GM12878 (cell line): ENCODE data around the gene EP400. TPM values are rescaled to one million over a fixed set of nuclear protein-coding genes. Genes with fewer than 3 reads are reported as not detected.

Experiments
- ATAC-seq: fragments of 200-7000 bp; cut with Tn5 transposase; 3 replicates; pipeline ENCODE4 v1.9.1; 2020; ENCODE audit warnings: mild to moderate bottlenecking, moderate library complexity
- BruUV-seq: library from RNA; stranded (reverse); fragments of 400-500 nt; replicated peaks from 2 replicates; lab custom pipeline; 2021; lab: Mats Ljungman, UMichigan
- CTCF ChIA-PET: fragments of 300-600 bp; sonication (Branson Sonifier 250); formaldehyde crosslinking; extraction: SDS; loops from one replicate; lab custom pipeline; 2021; ENCODE audit warnings: inconsistent platforms; lab: Yijun Ruan, JAX
- POLR2A ChIA-PET: fragments of 350-600 bp; formaldehyde crosslinking; extraction: SDS; loops from one replicate; lab custom pipeline; 2021; ENCODE audit warnings: inconsistent platforms; lab: Charles Lee
- RAD21 ChIA-PET: fragments of 300-600 bp; sonication (Branson Sonifier 250); formaldehyde crosslinking; loops from one replicate; lab custom pipeline; 2023; ENCODE audit warnings: antibody characterized with exemption; ENCODE audit not compliant: unreplicated experiment; lab: Charles Lee
- SMC1A ChIA-PET: fragments of 300-600 bp; sonication (Branson Sonifier 250); formaldehyde crosslinking; loops from one replicate; lab custom pipeline; 2023; ENCODE audit not compliant: unreplicated experiment, uncharacterized antibody; lab: Charles Lee
- DNase-seq: peaks from one replicate; pipeline ENCODE4 v3.0.0-alpha.2; 2011; ENCODE audit warnings: low read depth, low spot score
- FAIRE-seq: peaks from 3 replicates; lab custom pipeline; 2011; peaks lifted over from hg19 to GRCh38; lab: Jason Lieb, UNC
- H2AFZ ChIP-seq: 2 replicates; pipeline ENCODE4 v1.6.0; 2011; ENCODE audit warnings: low read depth, low read length, control low read depth; ENCODE audit not compliant: control insufficient read depth
- H3K27ac ChIP-seq: 2 replicates; pipeline ENCODE4 v1.5.1; 2011; ENCODE audit warnings: control low read depth; ENCODE audit not compliant: control insufficient read depth, insufficient read depth
- H3K27me3 ChIP-seq, 2 experiments: replicated peaks in 1 of 2; 2 replicates each; pipeline versions ENCODE4 v1.6.0 to v1.6.1; 2011; ENCODE audit warnings: low read length in 1 of 2; ENCODE audit not compliant: control insufficient read depth in 2 of 2, insufficient read depth in 2 of 2
- H3K36me3 ChIP-seq, 2 experiments: 2 replicates each; pipeline ENCODE4 v1.5.1; 2011; ENCODE audit warnings: low read length in 1 of 2; ENCODE audit not compliant: control insufficient read depth in 2 of 2, insufficient read depth in 2 of 2
- H3K4me1 ChIP-seq: 2 replicates; pipeline ENCODE4 v1.6.1; 2011; ENCODE audit warnings: mild to moderate bottlenecking, low read length, moderate library complexity, mixed read lengths; ENCODE audit not compliant: control insufficient read depth, insufficient read depth
- H3K4me2 ChIP-seq: 2 replicates; pipeline ENCODE4 v1.6.0; 2011; ENCODE audit warnings: control low read depth; ENCODE audit not compliant: control insufficient read depth, insufficient read depth
- H3K4me3 ChIP-seq: fragments of 200-600 bp; sonication (generic); 2 replicates; pipeline ENCODE4 v1.5.1; 2016
- H3K79me2 ChIP-seq: 2 replicates; pipeline ENCODE4 v1.6.0; 2011; ENCODE audit warnings: low read length; ENCODE audit not compliant: control insufficient read depth, insufficient read depth
- H3K9ac ChIP-seq: 2 replicates; pipeline ENCODE4 v1.8.0; 2011; ENCODE audit warnings: low read length, control low read depth, mixed read lengths; ENCODE audit not compliant: control insufficient read depth, insufficient read depth
- H3K9me3 ChIP-seq: replicated peaks from 3 replicates; pipeline ENCODE4 v1.5.1; 2011; ENCODE audit warnings: mild to moderate bottlenecking, low read length; ENCODE audit not compliant: control insufficient read depth, insufficient read depth
- H4K20me1 ChIP-seq: 2 replicates; pipeline ENCODE4 v1.6.0; 2011; ENCODE audit not compliant: control insufficient read depth, insufficient read depth
- IKZF1 ChIP-seq: fragments of 450-650 bp; conservative IDR thresholded peaks from 2 replicates; pipeline ENCODE4 v1.6.1; 2017; ENCODE audit warnings: antibody characterized with exemption, mild to moderate bottlenecking
- NR2C2 ChIP-seq: IDR thresholded peaks from 2 replicates; pipeline ENCODE4 v1.6.1; 2011; ENCODE audit warnings: borderline replicate concordance, low read depth; ENCODE audit not compliant: control insufficient read depth, insufficient read length
- PAX5 ChIP-seq: IDR thresholded peaks from 2 replicates; pipeline ENCODE4 v1.6.1; 2011; ENCODE audit warnings: low read depth, low read length, borderline replicate concordance
- WGBS: methylation state at CpG from one replicate; pipeline ENCODE4 v1.1.6; 2016; ENCODE audit warnings: low lambda C conversion rate; ENCODE audit not compliant: insufficient replicate concordance, insufficient coverage; ENCODE audit errors: missing lambda C conversion rate; 5-methylcytosine and 5-hydroxymethylcytosine counted together
- in situ Hi-C: fragments of 300-500 bp; cut with MboI; formaldehyde crosslinking; loops from 9 replicates; pipeline ENCODE4 v1.14.3; 2018; ENCODE audit warnings: mixed read lengths
- intact Hi-C: fragments of 100-400 bp; cut with micrococcal nuclease; formaldehyde crosslinking; loops from one replicate; pipeline ENCODE4 v1.14.2; 2022; ENCODE audit not compliant: unreplicated experiment
- polyA plus RNA-seq, 11 experiments: library from polyadenylated mRNA; depleted of rRNA in 4 of 11; unstranded in 6 of 11; stranded (reverse) in 5 of 11; fragments of >200 nt; fragmentation: Nextera tagmentation in 4 of 11; fragmentation: Illumina TruSeq in 1 of 11; extraction: Ambion mirVana in 4 of 11; extraction: Trizol in 1 of 11; gene quantifications; 1 replicate in 1 of 11; 2 replicates in 10 of 11; pipeline versions ENCODE4 v1.2.1 to v1.2.3, GENCODE V29; 2011 to 2016; ENCODE audit warnings: inconsistent platforms in 2 of 11, missing spikeins in 2 of 11, low read depth in 1 of 11
- total RNA-seq, 4 experiments: library from RNA; depleted of rRNA in 3 of 4; stranded (reverse); fragments of >200 nt in 3 of 4; fragmentation: Illumina TruSeq in 1 of 4; extraction: Trizol in 1 of 4; gene quantifications; 2 replicates each; pipeline versions ENCODE4 v1.2.1 to v1.2.3, GENCODE V29; 2013 to 2021
- TF ChIP-seq, protein P1 (sequence below): fragments of 450-650 bp; formaldehyde crosslinking; IDR thresholded peaks from 2 replicates; pipeline ENCODE4 v1.4.0; 2022; ENCODE audit warnings: mild to moderate bottlenecking, moderate library complexity
- TF ChIP-seq, protein P2 (sequence below): fragments of 450-650 bp; IDR thresholded peaks from 2 replicates; pipeline ENCODE4 v1.6.1; 2016; ENCODE audit warnings: mild to moderate bottlenecking, moderate library complexity, borderline replicate concordance

The EP400 gene
- total and polyA plus RNA-seq, 10 of the 15 experiments (the other 5 are each of a cell fraction or from before 2014, with no cell fraction given), result 3.8 to 44.2 (median 8.4) TPM

DNA sequence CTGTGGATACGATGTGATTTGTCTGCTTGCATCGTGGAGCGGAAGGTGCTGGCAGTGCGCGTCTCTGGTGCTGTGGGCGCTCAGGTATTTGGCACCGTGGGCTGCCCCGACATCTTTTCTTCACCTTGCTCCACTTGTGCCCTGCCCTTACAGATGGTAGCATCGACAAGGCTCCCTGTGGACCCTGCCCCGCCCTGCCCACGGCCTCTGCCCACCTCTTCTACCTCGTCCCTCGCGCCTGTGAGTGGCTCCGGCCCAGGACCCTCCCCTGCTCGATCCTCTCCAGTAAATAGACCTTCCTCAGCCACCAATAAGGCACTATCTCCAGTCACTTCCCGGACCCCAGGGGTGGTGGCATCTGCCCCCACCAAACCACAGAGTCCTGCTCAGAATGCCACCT, 36.6 kb downstream of the EP400 start (continued):
- TF ChIP-seq, protein P1, sequence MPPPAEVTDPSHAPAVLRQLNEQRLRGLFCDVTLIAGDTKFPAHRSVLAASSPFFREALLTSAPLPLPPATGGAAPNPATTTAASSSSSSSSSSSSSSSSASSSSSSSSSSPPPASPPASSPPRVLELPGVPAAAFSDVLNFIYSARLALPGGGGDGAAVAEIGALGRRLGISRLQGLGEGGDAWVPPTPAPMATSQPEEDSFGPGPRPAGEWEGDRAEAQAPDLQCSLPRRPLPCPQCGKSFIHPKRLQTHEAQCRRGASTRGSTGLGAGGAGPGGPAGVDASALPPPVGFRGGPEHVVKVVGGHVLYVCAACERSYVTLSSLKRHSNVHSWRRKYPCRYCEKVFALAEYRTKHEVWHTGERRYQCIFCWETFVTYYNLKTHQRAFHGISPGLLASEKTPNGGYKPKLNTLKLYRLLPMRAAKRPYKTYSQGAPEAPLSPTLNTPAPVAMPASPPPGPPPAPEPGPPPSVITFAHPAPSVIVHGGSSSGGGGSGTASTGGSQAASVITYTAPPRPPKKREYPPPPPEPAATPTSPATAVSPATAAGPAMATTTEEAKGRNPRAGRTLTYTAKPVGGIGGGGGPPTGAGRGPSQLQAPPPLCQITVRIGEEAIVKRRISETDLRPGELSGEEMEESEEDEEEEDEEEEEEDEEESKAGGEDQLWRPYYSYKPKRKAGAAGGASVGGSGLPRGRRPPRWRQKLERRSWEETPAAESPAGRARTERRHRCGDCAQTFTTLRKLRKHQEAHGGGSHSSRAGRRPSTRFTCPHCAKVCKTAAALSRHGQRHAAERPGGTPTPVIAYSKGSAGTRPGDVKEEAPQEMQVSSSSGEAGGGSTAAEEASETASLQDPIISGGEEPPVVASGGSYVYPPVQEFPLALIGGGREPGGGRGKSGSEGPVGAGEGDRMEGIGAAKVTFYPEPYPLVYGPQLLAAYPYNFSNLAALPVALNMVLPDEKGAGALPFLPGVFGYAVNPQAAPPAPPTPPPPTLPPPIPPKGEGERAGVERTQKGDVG, result no peak
- no peak for TF ChIP-seq NR2C2
- TF ChIP-seq, all 136 proteins: peak for 0

DNA sequence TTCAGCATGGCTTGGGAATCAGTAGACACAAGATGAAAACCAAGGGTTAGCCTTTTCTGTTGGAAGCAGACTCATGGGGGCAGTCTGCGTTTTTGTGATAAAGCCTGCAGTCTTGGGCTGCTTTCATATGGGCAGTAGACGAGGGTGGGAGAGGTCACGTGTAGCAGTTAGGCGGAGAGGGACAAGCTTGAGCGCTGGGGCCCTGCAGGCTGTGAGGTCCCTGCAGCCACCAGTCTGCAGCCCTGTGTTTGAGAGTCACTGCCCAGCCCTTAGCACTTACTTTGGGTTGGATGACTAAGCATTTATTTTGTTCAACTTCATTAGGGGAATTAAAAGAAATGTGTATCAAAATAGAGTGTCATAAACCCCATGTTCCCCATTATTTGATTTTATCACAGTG, 37.2 kb downstream of the EP400 start:
- intact Hi-C loops, result no loop called here
- Histone ChIP-seq H3K27me3 (no peaks in the 10 kb centered on the region), H3K9me3 (no peaks in the 10 kb centered on the region), H3K4me1 (no peaks in the 10 kb centered on the region), H4K20me1 (no peaks in the 10 kb centered on the region), H3K27ac (no peak overlapping the region), H3K9ac (no peak overlapping the region), H3K4me2 (no peak overlapping the region), H2AFZ (no peak overlapping the region), H3K4me3 (no peak overlapping the region), H3K79me2 (no peaks in the 10 kb centered on the region), H3K36me3 (peaks cover 21 to 31% of the 10 kb centered on the region in 2 experiments)
- no peak for TF ChIP-seq PAX5
- no peak for TF ChIP-seq IKZF1
- TF ChIP-seq, protein P2, sequence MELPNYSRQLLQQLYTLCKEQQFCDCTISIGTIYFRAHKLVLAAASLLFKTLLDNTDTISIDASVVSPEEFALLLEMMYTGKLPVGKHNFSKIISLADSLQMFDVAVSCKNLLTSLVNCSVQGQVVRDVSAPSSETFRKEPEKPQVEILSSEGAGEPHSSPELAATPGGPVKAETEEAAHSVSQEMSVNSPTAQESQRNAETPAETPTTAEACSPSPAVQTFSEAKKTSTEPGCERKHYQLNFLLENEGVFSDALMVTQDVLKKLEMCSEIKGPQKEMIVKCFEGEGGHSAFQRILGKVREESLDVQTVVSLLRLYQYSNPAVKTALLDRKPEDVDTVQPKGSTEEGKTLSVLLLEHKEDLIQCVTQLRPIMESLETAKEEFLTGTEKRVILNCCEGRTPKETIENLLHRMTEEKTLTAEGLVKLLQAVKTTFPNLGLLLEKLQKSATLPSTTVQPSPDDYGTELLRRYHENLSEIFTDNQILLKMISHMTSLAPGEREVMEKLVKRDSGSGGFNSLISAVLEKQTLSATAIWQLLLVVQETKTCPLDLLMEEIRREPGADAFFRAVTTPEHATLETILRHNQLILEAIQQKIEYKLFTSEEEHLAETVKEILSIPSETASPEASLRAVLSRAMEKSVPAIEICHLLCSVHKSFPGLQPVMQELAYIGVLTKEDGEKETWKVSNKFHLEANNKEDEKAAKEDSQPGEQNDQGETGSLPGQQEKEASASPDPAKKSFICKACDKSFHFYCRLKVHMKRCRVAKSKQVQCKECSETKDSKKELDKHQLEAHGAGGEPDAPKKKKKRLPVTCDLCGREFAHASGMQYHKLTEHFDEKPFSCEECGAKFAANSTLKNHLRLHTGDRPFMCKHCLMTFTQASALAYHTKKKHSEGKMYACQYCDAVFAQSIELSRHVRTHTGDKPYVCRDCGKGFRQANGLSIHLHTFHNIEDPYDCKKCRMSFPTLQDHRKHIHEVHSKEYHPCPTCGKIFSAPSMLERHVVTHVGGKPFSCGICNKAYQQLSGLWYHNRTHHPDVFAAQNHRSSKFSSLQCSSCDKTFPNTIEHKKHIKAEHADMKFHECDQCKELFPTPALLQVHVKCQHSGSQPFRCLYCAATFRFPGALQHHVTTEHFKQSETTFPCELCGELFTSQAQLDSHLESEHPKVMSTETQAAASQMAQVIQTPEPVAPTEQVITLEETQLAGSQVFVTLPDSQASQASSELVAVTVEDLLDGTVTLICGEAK, result no peak
- DNase-seq (no peak), FAIRE-seq (no peak), ATAC-seq (no peak)
- 90% methylated on average over 5 of the region's 5 CpGs for WGBS
- ChIA-PET RAD21 (no interaction called here), SMC1A (no interaction called here), POLR2A (no interaction called here), CTCF (no interaction called here)
- in situ Hi-C loops, result no loop called here
- no TSS peak for BruUV-seq
